PC-9 (cell line): Measurements from ENCODE around the gene IRF6. TPM values are rescaled to one million over a fixed set of nuclear protein-coding genes. Genes with fewer than 3 reads are reported as not detected.

Source experiments
- BruUV-seq: library from RNA; stranded (reverse); fragments of 400-500 nt; replicated peaks from 2 replicates; lab custom pipeline; 2021; lab: Mats Ljungman, UMichigan
- CTCF ChIA-PET: fragments of 300-600 bp; sonication (Branson Sonifier 250); formaldehyde crosslinking; loops from one replicate; lab custom pipeline; 2022; ENCODE audit warnings: antibody characterized with exemption; lab: Charles Lee
- POLR2A ChIA-PET: fragments of 300-600 bp; sonication (Branson Sonifier 250); formaldehyde crosslinking; loops from one replicate; lab custom pipeline; 2022; ENCODE audit warnings: antibody characterized with exemption; ENCODE audit not compliant: unreplicated experiment; lab: Charles Lee
- DNase-seq, 2 experiments: peaks; one replicate each; pipeline versions ENCODE4 v3.0.0 to v3.0.0-alpha.2; 2015 to 2022; ENCODE audit warnings: mixed read lengths in 1 of 2
- H2AFZ ChIP-seq: fragments of 200-600 bp; sonication (generic); 2 replicates; pipeline ENCODE4 v1.8.1; 2017; ENCODE audit warnings: antibody characterized with exemption
- H3F3A ChIP-seq: fragments of 200-600 bp; sonication (generic); 2 replicates; pipeline ENCODE4 v1.8.1; 2017; ENCODE audit warnings: antibody characterized with exemption, mild to moderate bottlenecking, low read depth; ENCODE audit not compliant: insufficient read depth
- H3K27ac ChIP-seq: fragments of 200-600 bp; sonication (generic); 2 replicates; pipeline ENCODE4 v1.6.1; 2016; ENCODE audit warnings: mixed run types
- H3K27me3 ChIP-seq: fragments of 200-600 bp; sonication (generic); 2 replicates; pipeline ENCODE4 v1.6.1; 2016; ENCODE audit warnings: low read depth, mixed run types; ENCODE audit not compliant: insufficient read depth
- H3K36me3 ChIP-seq: fragments of 200-600 bp; sonication (generic); 2 replicates; pipeline ENCODE4 v1.6.1; 2016; ENCODE audit warnings: low read depth, mixed run types
- H3K4me1 ChIP-seq: fragments of 200-600 bp; sonication (generic); replicated peaks from 2 replicates; pipeline ENCODE4 v1.6.1; 2016; ENCODE audit warnings: mixed run types; ENCODE audit not compliant: insufficient read depth
- H3K4me2 ChIP-seq: fragments of 200-600 bp; sonication (generic); 2 replicates; pipeline ENCODE4 v1.6.1; 2017; ENCODE audit warnings: mixed run types
- H3K4me3 ChIP-seq: fragments of 200-600 bp; sonication (generic); 2 replicates; pipeline ENCODE4 v1.6.1; 2016; ENCODE audit warnings: mixed run types
- H3K79me2 ChIP-seq: fragments of 200-600 bp; sonication (generic); 2 replicates; pipeline ENCODE4 v1.6.1; 2017; ENCODE audit warnings: low read depth, mixed run types
- H3K9me2 ChIP-seq: fragments of 200-600 bp; sonication (generic); 2 replicates; pipeline ENCODE4 v1.8.1; 2017; ENCODE audit warnings: mild to moderate bottlenecking; ENCODE audit not compliant: insufficient read depth
- H3K9me3 ChIP-seq: fragments of 200-600 bp; sonication (generic); 2 replicates; pipeline ENCODE4 v1.8.1; 2016; ENCODE audit warnings: low read depth; ENCODE audit not compliant: insufficient read depth
- H4K20me1 ChIP-seq: fragments of 200-600 bp; sonication (generic); 2 replicates; pipeline ENCODE4 v1.8.1; 2017; ENCODE audit not compliant: insufficient read depth
- EZH2 ChIP-seq: fragments of 200-600 bp; sonication (generic); IDR thresholded peaks from 2 replicates; pipeline ENCODE4 v1.8.0; 2017; ENCODE audit warnings: antibody characterized with exemption, low read depth
- intact Hi-C: fragments of 100-400 bp; cut with micrococcal nuclease; formaldehyde crosslinking; loops from one replicate; pipeline ENCODE4 v1.10.0; 2022; ENCODE audit not compliant: unreplicated experiment
- total RNA-seq: library from RNA; stranded (reverse); gene quantifications from 2 replicates; pipeline ENCODE4 v1.2.3, GENCODE V29; 2021
- TF ChIP-seq, protein P1 (sequence below): fragments of 200-600 bp; sonication (generic); conservative IDR thresholded peaks from 2 replicates; pipeline ENCODE4 v1.6.1; 2017; ENCODE audit warnings: mixed run types, antibody characterized with exemption, mild to moderate bottlenecking, moderate library complexity

The IRF6 gene
- total RNA-seq, 1 experiment from 2014 or later = 46.5 TPM

DNA sequence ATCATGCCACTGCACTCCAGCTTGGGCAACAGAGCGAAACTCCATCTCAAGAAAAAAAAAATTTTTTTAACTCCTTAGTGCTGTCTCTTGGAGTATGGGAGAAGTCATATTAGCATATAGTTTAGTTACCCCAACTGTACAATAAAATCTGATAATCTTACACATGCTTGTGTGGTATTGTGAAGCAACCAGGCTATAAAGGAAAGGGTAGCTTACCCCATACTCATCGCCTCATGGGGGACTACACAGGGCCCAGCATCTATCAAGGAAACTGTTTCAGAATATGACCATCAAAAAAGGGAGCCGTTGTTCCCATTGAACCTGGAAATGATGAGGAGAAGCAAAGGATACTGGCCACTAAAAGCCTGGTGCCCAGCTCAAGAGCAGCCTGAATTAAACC lies 53.1 kb downstream of the IRF6 start:
- BruUV-seq = no TSS peak
- POLR2A ChIA-PET = no interaction called here
- intact Hi-C loops = no loop called here

GRCh38 chr1:209751627-209752231 lies 54.2 kb downstream of the IRF6 start:
- H3K36me3 ChIP-seq = no peaks in the 10 kb centered on the region
- no peaks in the 10 kb centered on the region for H3K79me2 ChIP-seq
- H3K4me1 ChIP-seq = no peaks in the 10 kb centered on the region; the same call in 1 of the 2 replicates
- H3K27ac ChIP-seq = no peak overlapping the region
- no peak overlapping the region for H3K4me3 ChIP-seq
- intact Hi-C loops = no loop called here
- no peaks in the 10 kb centered on the region for H4K20me1 ChIP-seq
- CTCF ChIA-PET = no interaction called here
- DNase-seq = no peak
- no TSS peak for BruUV-seq
- no peaks in the 10 kb centered on the region for H3K27me3 ChIP-seq
- no peak overlapping the region for H3K4me2 ChIP-seq
- peaks cover 6% of the 10 kb centered on the region; the same call in 1 of the 2 replicates for H3F3A ChIP-seq
- no peaks in the 10 kb centered on the region for H3K9me3 ChIP-seq
- no peak overlapping the region for H2AFZ ChIP-seq
- 0 out of 2 replicates have a peak, but pooled peaks cover 7% of the 10 kb centered on the region for H3K9me2 ChIP-seq
- POLR2A ChIA-PET = no interaction called here
- TF ChIP-seq, protein P1, sequence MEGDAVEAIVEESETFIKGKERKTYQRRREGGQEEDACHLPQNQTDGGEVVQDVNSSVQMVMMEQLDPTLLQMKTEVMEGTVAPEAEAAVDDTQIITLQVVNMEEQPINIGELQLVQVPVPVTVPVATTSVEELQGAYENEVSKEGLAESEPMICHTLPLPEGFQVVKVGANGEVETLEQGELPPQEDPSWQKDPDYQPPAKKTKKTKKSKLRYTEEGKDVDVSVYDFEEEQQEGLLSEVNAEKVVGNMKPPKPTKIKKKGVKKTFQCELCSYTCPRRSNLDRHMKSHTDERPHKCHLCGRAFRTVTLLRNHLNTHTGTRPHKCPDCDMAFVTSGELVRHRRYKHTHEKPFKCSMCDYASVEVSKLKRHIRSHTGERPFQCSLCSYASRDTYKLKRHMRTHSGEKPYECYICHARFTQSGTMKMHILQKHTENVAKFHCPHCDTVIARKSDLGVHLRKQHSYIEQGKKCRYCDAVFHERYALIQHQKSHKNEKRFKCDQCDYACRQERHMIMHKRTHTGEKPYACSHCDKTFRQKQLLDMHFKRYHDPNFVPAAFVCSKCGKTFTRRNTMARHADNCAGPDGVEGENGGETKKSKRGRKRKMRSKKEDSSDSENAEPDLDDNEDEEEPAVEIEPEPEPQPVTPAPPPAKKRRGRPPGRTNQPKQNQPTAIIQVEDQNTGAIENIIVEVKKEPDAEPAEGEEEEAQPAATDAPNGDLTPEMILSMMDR = no peak
- no peak for TF ChIP-seq EZH2

More for the DNA sequence above, 53.1 kb downstream of the IRF6 start:
- Histone ChIP-seq H3K36me3 (no peaks in the 10 kb centered on the region), H3K27me3 (no peaks in the 10 kb centered on the region), H3K9me2 (0 out of 2 replicates have a peak, but pooled peaks cover 7% of the 10 kb centered on the region), H2AFZ (no peak overlapping the region), H4K20me1 (no peaks in the 10 kb centered on the region), H3K79me2 (no peaks in the 10 kb centered on the region), H3K4me1 (no peaks in the 10 kb centered on the region; the same call in 1 of the 2 replicates), H3K27ac (no peak overlapping the region), H3K4me2 (no peak overlapping the region), H3K9me3 (no peaks in the 10 kb centered on the region), H3K4me3 (no peak overlapping the region), H3F3A (no peaks in the 10 kb centered on the region)
- TF ChIP-seq, protein P1 = no peak
- no peak for TF ChIP-seq EZH2
- DNase-seq = no peak
- CTCF ChIA-PET = no interaction called here

DNA sequence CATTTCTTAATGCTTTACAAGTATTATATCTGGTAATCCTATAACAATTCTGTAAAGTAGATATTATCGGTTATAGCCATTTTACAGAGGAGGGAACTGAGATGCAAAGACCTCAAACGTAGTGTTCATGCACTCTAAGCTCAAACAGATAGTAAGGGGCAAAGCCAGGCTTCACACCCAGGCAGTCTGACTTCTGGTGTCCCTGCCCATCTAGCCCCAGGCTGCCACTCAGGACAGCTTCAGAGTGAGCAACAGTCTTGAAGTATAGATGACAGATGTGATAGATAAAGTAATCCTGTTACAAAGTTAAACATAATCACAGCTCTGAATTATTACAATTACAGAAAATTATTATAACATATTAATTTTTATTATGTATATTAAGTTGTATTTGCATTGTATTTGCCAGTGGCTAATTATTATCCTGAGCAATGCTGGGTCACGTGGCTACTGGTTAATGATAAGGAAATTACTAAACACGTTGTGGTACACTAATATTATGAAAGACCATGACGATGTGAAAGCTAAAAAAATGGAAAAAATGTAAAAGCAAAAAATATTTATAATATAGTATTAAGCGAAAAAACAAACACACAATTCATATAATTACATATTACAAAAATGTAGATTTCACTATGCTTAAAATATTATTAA lies 56.1 kb downstream of the IRF6 start:
- Histone ChIP-seq H3K9me3 (no peaks in the 10 kb centered on the region), H3K4me2 (no peak overlapping the region), H3K4me3 (no peak overlapping the region), H3K27ac (no peak overlapping the region), H3K79me2 (no peaks in the 10 kb centered on the region), H2AFZ (peak overlapping the region; percentile 28; the same call in 1 of the 2 replicates), H3K9me2 (0 out of 2 replicates have a peak, but pooled peaks cover 7% of the 10 kb centered on the region), H3K27me3 (no peaks in the 10 kb centered on the region), H3F3A (peaks cover 6% of the 10 kb centered on the region; the same call in 1 of the 2 replicates), H3K36me3 (no peaks in the 10 kb centered on the region), H3K4me1 (no peaks in the 10 kb centered on the region; the same call in 1 of the 2 replicates), H4K20me1 (no peaks in the 10 kb centered on the region)
- TF ChIP-seq, protein P1 = no peak
- TF ChIP-seq EZH2 = no peak
- intact Hi-C loops = loop anchor here (5.0 kb wide), 1 partner anchor 73 kb away; no protein-coding TSS in a partner anchor
- DNase-seq = no peak
- CTCF ChIA-PET = no interaction called here
- BruUV-seq = no TSS peak
- POLR2A ChIA-PET = no interaction called here
